Activated CD4-positive, alpha-beta T cell treated with anti-CD3 and anti-CD28 coated beads for 24 hours (primary cell): ENCODE measurements around the gene ZNF621.
A peak's percentile ranks its signal among the peaks of the same experiment; 100 is the strongest.
"Not testable (repeated sequence)": the region's sequence is repeated elsewhere in the genome, so short reads cannot be mapped to it uniquely, and the experiment has no call there.

Source experiments
- DNase-seq, 2 donors: peaks; one replicate each; pipeline ENCODE4 v3.0.0-alpha.2; 2020; ENCODE audit warnings: low read depth in 2 of 2

The ZNF621 gene

DNA sequence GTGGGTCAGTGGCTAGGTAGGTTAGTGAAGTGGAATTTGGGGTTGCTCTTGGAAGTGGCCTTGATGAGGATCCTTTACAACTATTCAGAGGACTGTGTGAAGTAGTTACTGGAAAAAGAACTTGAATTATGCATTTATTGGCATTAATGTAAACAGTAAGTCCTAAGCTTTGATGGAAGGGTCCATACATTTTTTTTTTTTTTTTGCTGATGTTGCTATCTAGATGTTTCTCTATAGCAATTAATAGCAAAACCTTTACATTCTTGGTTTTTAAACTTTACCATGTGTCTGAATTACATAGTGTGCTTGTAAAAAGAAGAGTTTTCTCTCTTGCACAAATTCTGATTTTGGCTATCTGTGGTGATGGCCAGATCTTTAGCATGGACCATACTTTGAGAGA, 9.5 kb downstream of the ZNF621 start:
- DNase-seq: no peak

- DNase-seq: no peak
These were observed 22.1 kb downstream of the ZNF621 start for GRCh38 chr3:40546816-40547215.

GRCh38 chr3:40550167-40550566, 25.4 kb downstream of the ZNF621 start:
- DNase-seq: no peak

GRCh38 chr3:40557575-40558161, 32.9 kb downstream of the ZNF621 start:
- no peak for DNase-seq

GRCh38 chr3:40562482-40562881, 37.7 kb downstream of the ZNF621 start:
- not testable (repeated sequence) for DNase-seq

DNA sequence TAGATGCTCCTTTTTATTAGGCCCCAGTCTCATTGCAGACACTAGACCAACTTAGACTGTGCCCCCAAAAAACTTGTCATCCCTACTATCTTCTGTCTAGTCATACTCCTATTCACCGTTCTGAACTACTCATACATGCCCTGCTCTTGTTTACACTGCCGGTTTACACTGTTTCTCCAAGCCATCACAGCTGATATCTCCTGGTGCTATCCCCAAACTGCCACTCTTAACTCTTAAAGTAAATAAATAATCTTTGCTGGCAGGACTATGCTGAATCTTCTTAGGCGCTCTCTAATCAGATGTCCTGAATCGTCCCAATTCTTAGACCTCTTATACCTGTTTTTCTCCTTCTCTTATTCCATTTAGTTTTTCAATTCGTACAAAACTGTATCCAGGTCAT, 40.9 kb downstream of the ZNF621 start:
- DNase-seq: not testable (repeated sequence)

DNA sequence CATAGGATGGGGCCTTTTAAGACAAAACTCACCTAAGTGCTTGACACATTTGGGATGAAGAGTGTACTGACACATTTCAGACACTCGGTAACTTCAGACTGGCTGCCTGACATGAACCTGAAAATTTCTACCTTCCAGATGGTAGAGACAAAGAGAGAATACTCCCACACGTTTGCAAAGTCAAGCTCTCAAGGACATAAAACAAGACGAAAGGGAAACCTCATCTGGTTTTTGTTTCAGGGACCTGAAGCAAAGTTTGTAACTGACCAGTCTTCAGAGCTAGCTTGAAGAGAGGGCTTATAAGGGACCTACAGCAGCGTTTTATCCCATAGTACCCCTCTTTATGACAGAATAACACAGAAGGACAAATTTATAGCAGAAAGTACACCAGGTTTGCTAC, 41.9 kb downstream of the ZNF621 start:
- no peak for DNase-seq

DNA sequence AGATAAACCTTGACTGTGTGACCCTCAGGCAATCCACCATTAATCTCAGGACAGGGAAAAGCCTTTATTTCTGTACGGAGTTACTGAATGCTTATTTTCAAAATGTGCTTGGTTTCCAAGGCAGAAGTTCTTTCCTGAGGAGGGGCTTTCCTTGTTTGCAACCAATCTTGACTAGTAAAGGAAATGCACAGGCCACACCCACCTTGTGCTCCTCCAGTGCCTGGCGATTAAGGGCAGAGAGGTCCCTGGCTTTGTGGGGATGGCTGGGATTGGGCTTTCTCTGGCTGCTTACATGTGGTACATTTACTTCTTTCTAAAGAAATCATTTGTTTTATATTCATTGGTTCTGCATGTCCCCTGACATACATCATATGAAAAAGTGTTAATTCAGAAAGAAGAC, 47.8 kb downstream of the ZNF621 start:
- no peak for DNase-seq

GRCh38 chr3:40574050-40574449, 49.3 kb downstream of the ZNF621 start:
- DNase-seq: no peak

- no peak for DNase-seq
These were observed 49.9 kb downstream of the ZNF621 start for GRCh38 chr3:40574661-40575060.

GRCh38 chr3:40576396-40576795, 51.6 kb downstream of the ZNF621 start:
- DNase-seq: no peak

DNA sequence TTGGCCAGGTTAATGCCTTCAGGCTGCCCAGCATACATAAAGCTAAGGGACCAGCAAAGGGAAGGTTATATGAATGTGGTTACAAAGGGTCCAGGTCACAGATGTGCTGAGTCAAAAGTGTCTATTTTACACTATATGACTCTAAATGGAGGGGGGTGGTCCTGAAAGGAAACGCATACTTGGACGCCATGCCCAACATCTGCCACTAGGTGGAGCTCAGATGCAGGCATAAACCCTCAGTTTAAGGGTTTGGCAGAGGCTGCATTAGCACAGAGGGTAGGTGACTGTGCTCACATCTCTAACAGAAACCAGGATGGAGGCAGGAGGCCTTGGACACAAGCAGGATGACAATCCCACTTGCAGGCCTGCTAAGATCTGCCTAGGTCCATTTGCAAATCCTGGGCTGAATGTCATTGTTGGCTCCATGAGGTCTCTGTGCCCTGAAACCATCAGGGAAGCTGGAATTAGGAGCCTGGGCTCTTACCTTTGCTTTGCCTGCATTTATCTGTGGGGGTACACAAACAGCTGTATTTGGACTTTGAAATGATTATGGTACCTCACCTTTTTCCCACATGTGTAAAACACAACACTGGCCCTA, 55.8 kb downstream of the ZNF621 start:
- peak; percentile 46 to 51 for DNase-seq

GRCh38 chr3:40581166-40581565, 56.4 kb downstream of the ZNF621 start:
- no peak for DNase-seq

DNA sequence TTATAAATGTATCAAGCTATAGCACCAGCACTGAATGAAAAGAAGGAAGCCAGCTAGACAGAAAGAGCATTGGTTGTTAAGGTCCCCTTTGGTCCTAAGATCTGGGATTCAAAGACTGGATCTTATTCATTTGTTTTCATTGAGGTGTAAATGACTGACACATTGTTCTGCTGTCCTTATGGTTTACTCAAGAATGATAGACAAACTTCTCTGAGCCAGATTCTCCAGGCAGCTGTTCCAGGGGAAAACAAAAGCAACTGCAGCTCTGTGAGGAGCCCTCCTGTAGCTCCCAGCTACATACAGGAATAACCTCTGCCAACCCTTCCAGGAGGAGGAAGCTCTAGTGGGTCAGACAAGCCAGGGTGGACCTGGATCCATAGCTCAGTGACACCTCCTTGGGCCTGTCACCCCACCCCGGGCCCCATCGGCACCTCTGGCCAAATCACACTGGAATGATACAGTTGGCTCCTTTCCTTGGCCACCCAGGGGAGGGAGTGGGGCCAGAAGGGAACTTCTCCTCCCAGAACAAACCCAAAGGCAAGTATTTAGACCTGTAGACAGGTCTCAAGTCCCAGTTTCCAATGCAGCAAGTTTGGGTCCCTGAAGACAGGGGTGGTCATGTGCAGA, 57.8 kb downstream of the ZNF621 start:
- no peak for DNase-seq

DNA sequence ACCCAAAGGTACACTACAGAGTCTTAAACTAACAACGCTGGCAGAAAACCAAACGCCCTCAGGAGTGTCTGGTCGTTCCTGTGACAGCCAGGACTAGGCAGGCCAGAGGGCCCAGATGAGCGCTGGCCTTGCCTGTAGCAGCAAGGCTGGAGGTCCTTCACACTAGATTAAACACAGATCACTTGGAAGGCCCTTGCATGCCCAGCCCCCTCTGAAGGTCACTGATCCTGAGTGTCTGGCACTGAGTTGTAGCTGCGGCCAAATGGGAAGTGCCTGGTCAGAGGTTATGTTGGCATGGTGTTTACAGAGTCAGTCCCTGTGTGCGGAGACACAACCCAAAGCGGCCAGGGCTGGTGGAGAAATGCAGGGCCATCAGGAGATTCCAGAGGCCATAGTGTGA, 58.9 kb downstream of the ZNF621 start:
- DNase-seq: no peak

DNA sequence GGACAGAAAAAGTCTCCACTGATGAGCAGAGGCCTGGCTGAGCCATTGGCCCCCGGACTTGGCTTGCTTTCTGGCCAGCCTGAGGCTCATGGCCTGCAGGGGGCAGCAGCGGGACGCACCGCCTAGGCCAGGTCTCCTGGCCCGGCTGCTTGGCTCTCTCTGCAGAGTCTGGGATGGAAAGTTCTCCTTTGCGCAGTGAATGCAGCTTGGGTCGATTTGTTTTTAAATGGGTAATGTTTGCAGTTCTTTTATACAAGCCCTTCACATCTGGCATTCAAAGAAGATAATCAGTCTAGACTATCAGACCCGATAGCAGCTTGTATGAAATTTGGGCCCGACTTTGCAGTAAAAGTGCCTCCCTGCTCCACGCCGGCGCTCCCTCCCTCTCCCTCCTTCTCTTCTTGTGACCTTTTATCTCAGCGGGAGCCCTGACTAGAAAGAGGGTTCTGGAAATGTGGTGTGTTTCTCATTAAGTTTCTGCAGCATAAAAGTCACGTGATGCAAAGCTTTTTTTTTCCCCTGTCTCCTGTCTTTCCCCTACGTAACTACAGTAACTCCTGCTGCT, 59.9 kb downstream of the ZNF621 start:
- DNase-seq: peak; percentile 65 to 71

DNA sequence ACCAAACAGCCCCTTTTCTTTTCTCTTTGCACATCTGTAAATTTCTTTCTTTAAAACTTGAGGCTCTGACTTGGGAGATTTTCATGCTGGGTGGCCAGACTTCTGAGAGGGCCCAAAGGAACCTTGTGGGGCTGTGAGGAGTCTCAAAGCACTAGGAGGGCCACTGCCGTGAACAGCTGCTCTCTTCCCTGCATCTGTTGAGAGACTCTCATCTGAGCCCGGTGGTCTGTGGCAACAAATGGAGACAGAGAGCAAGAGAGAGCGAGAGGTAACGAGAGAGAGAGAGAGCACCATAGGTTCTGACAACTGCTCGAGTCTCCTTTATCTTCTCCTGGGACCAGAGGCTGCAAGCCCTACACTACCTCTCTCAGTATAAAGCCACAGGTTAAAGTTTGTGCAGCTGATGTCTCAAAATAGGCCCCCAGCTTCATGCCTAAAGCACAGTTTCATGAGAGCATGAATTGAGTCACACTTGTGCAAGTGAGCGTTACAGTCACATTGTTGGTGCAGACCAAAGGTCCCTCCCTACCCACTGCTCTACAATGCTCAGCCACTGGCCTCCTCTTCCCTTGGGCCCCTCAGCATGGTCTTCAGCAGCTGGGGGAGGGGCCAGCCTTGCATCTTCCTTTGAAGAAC, 60.7 kb downstream of the ZNF621 start:
- no peak for DNase-seq

DNA sequence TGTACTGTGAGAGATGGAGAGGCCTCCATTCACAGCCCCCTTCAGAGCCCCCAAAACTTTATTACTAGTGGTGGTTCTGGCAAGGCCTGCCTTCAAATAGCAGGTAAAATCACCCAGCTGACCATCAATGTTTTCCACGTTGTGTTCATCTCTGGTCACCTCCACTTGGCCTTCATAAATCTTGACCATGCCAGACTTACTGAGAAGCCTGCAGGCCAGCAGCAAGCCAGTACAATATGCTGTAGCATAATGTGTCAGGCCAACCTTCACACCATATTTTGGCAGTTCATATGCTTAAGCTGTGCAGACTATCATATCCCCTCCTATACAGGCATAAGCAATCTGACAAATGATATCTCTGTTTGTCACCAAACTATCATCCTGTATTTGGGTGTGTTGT, 62.1 kb downstream of the ZNF621 start:
- DNase-seq: no peak

DNA sequence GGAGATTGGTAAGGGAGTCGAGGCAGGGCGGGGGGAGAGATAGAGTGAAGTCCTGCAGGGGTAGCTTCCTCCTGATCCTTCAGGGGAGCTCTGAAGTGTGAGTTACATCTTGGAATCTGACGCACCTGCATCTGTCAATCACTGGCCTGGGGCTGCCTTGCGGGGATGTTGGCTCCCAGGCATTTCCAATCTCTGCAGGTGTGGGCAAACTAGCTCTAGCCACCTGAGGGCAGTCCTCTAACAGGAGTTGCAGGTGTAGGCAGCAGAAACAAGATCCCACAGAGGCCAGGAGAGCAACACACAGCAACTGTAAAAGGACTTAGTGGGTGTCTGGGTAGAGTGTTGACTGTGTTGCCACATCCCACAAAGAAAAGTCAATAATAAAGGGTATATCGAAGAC, 63.6 kb downstream of the ZNF621 start:
- DNase-seq: no peak
